C4-2B (cell line): ENCODE measurements around the gene PCSK5.

Experiments
- CTCF ChIP-seq: fragments of 450-650 bp; conservative IDR thresholded peaks from 2 replicates; pipeline ENCODE4 v1.5.1; 2017; ENCODE audit warnings: mild to moderate bottlenecking
- ZFX ChIP-seq: fragments of 450-650 bp; IDR thresholded peaks from 2 replicates; pipeline ENCODE4 v1.6.1; 2017

DNA sequence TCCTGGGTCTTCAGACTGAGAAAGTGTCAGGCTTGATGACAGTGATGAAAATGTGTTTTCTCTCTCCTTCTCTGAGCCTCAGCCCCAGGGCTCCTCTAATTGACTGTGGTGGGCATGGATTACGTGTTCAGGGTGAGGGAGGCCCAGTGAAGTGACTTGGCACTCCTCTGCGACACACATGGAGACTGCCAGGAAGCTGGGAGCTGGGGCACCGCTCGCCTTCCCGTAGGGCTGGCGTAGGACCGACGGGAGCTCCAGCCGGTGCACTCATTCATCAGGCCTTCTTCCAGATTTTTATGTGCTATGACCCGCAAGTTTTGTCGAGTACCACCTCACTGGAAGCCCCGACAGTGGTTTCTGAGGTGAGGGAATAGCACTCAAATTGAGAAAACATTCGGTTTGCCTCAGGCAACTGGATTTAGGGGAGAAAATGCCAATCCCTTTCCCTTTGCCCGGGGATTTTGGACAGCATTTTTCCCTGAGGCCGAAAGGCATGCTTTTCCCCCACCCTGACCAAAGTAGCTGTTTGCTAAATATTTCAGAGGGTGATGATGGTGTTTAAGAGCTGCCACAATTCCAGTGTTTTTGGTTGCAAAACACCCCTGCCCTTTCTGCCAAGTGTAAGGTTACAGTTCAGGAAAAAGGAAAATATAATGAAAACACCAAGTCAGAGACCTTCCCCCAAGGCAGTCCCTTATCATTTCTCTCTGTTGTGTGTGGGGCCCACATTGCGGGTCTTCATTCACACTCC, 83.7 kb downstream of the PCSK5 start:
- no peak for TF ChIP-seq CTCF
- no peak for TF ChIP-seq ZFX
